Activated naive CD4-positive, alpha-beta T cell treated with anti-CD3 and anti-CD28 coated beads, Interleukin-2, amount 10 ng/mL, durations not matched to agents 7 days and 5 days (primary cell): ENCODE data around the gene MOBP.

ENCODE experiments used
- CTCF ChIA-PET: fragments of 350-600 bp; sonication (Branson Sonifier 250); formaldehyde crosslinking; loops from one replicate; lab custom pipeline; 2021; ENCODE audit warnings: antibody characterized with exemption; lab: Charles Lee
- DNase-seq: peaks from one replicate; pipeline ENCODE4 v3.0.0-alpha.2; 2020
- H3K27ac Mint-ChIP-seq: one replicate; pipeline ENCODE4 v1.8.0; 2021; ENCODE audit warnings: mild to moderate bottlenecking, moderate library complexity, mixed read lengths
- H3K27me3 Mint-ChIP-seq: one replicate; pipeline ENCODE4 v1.8.0; 2021; ENCODE audit warnings: mild to moderate bottlenecking, mixed read lengths
- H3K36me3 Mint-ChIP-seq: one replicate; pipeline ENCODE4 v1.8.0; 2021; ENCODE audit warnings: mixed read lengths
- H3K4me1 Mint-ChIP-seq: one replicate; pipeline ENCODE4 v1.8.0; 2021; ENCODE audit warnings: mixed read lengths
- H3K4me3 Mint-ChIP-seq: one replicate; pipeline ENCODE4 v1.8.0; 2021; ENCODE audit warnings: mild to moderate bottlenecking, moderate library complexity, mixed read lengths
- H3K9me3 Mint-ChIP-seq: one replicate; pipeline ENCODE4 v1.8.0; 2021; ENCODE audit warnings: mixed read lengths

Gene MOBP

GRCh38 chr3:39491733-39492350 is 24.4 kb downstream of the MOBP start:
- H3K36me3 Mint-ChIP-seq: no peaks in the 10 kb centered on the region
- CTCF ChIA-PET: interaction anchor here (1.1 kb wide), 1 partner anchor 8 kb away, joined by 6 read pairs; no protein-coding TSS in a partner anchor
- peaks cover 15% of the 10 kb centered on the region for H3K4me1 Mint-ChIP-seq
- no peak overlapping the region for H3K27ac Mint-ChIP-seq
- H3K4me3 Mint-ChIP-seq: no peak overlapping the region
- DNase-seq: no peak
- peaks cover 22% of the 10 kb centered on the region for H3K27me3 Mint-ChIP-seq
- H3K9me3 Mint-ChIP-seq: no peaks in the 10 kb centered on the region

GRCh38 chr3:39494781-39495180 is 27.3 kb downstream of the MOBP start:
- CTCF ChIA-PET: no interaction called here
- peaks cover 36% of the 10 kb centered on the region for H3K27me3 Mint-ChIP-seq
- H3K27ac Mint-ChIP-seq: no peak overlapping the region

GRCh38 chr3:39497753-39498152 is 30.3 kb downstream of the MOBP start:
- H3K36me3 Mint-ChIP-seq: no peaks in the 10 kb centered on the region
- CTCF ChIA-PET: interaction anchor here (1.5 to 5.5 kb wide), 3 partner anchors 10 to 82 kb away, joined by 7 to 81 read pairs (median 13); no protein-coding TSS in a partner anchor
- H3K9me3 Mint-ChIP-seq: no peaks in the 10 kb centered on the region

More at GRCh38 chr3:39494781-39495180, 27.3 kb downstream of the MOBP start:
- H3K9me3 Mint-ChIP-seq: no peaks in the 10 kb centered on the region
- H3K36me3 Mint-ChIP-seq: no peaks in the 10 kb centered on the region
- peaks cover 16% of the 10 kb centered on the region for H3K4me1 Mint-ChIP-seq
- H3K4me3 Mint-ChIP-seq: no peak overlapping the region
- no peak for DNase-seq

GRCh38 chr3:39499651-39500273 is 32.3 kb downstream of the MOBP start:
- no peak for DNase-seq
- Mint-ChIP-seq H3K9me3 (no peaks in the 10 kb centered on the region), H3K4me3 (no peak overlapping the region), H3K4me1 (peaks cover 10% of the 10 kb centered on the region), H3K36me3 (no peaks in the 10 kb centered on the region), H3K27ac (no peak overlapping the region), H3K27me3 (peaks cover 48% of the 10 kb centered on the region)
- CTCF ChIA-PET: interaction anchor here (0.6 to 5.5 kb wide), 7 partner anchors 8 to 94 kb away, joined by 3 to 81 read pairs (median 6); partner anchors contain the start of gene RPSA

More at GRCh38 chr3:39497753-39498152, 30.3 kb downstream of the MOBP start:
- Mint-ChIP-seq H3K4me3 (no peak overlapping the region), H3K27ac (no peak overlapping the region), H3K4me1 (peaks cover 12% of the 10 kb centered on the region), H3K27me3 (peaks cover 48% of the 10 kb centered on the region)
- no peak for DNase-seq

GRCh38 chr3:39501059-39501458 is 33.6 kb downstream of the MOBP start:
- Mint-ChIP-seq H3K27ac (no peak overlapping the region), H3K4me3 (no peak overlapping the region), H3K4me1 (peaks cover 4% of the 10 kb centered on the region), H3K36me3 (no peaks in the 10 kb centered on the region), H3K27me3 (peaks cover 48% of the 10 kb centered on the region), H3K9me3 (no peaks in the 10 kb centered on the region)
- DNase-seq: no peak
- CTCF ChIA-PET: interaction anchor here (0.6 to 5.5 kb wide), 4 partner anchors 10 to 85 kb away, joined by 3 to 81 read pairs (median 10); no protein-coding TSS in a partner anchor

- H3K9me3 Mint-ChIP-seq: no peaks in the 10 kb centered on the region
- no peaks in the 10 kb centered on the region for H3K36me3 Mint-ChIP-seq
- no peak overlapping the region for H3K27ac Mint-ChIP-seq
- peaks cover 47% of the 10 kb centered on the region for H3K27me3 Mint-ChIP-seq
- no peak for DNase-seq
- no peak overlapping the region for H3K4me3 Mint-ChIP-seq
- CTCF ChIA-PET: no interaction called here
- H3K4me1 Mint-ChIP-seq: peaks cover 4% of the 10 kb centered on the region
Measured at GRCh38 chr3:39501968-39502837, 34.7 kb downstream of the MOBP start.

- CTCF ChIA-PET: no interaction called here
- no peaks in the 10 kb centered on the region for H3K9me3 Mint-ChIP-seq
Measured at GRCh38 chr3:39502838-39503145, 35.3 kb downstream of the MOBP start.

GRCh38 chr3:39505866-39506742 is 38.6 kb downstream of the MOBP start:
- Mint-ChIP-seq H3K36me3 (no peaks in the 10 kb centered on the region), H3K27me3 (peaks cover 27% of the 10 kb centered on the region), H3K4me3 (no peak overlapping the region), H3K4me1 (no peaks in the 10 kb centered on the region), H3K27ac (no peak overlapping the region), H3K9me3 (no peaks in the 10 kb centered on the region)
- DNase-seq: no peak
- CTCF ChIA-PET: interaction anchor here (2.0 kb wide), 1 partner anchor 8 kb away, joined by 7 read pairs; no protein-coding TSS in a partner anchor

More at GRCh38 chr3:39502838-39503145, 35.3 kb downstream of the MOBP start:
- Mint-ChIP-seq H3K27ac (no peak overlapping the region), H3K4me3 (no peak overlapping the region), H3K27me3 (peaks cover 45% of the 10 kb centered on the region), H3K36me3 (no peaks in the 10 kb centered on the region), H3K4me1 (peaks cover 4% of the 10 kb centered on the region)
- DNase-seq: no peak

- H3K4me1 Mint-ChIP-seq: no peaks in the 10 kb centered on the region
- CTCF ChIA-PET: interaction anchor here (0.7 to 2.0 kb wide), 5 partner anchors 8 to 61 kb away, joined by 3 to 7 read pairs (median 3); no protein-coding TSS in a partner anchor
- no peak for DNase-seq
- no peak overlapping the region for H3K4me3 Mint-ChIP-seq
- no peaks in the 10 kb centered on the region for H3K36me3 Mint-ChIP-seq
- H3K27ac Mint-ChIP-seq: no peak overlapping the region
- no peaks in the 10 kb centered on the region for H3K9me3 Mint-ChIP-seq
- H3K27me3 Mint-ChIP-seq: peaks cover 20% of the 10 kb centered on the region
Measured at GRCh38 chr3:39506863-39507262, 39.4 kb downstream of the MOBP start.

GRCh38 chr3:39513791-39514369 is 46.4 kb downstream of the MOBP start:
- Mint-ChIP-seq H3K36me3 (no peaks in the 10 kb centered on the region), H3K27ac (no peak overlapping the region), H3K4me3 (no peak overlapping the region), H3K27me3 (peaks cover 9% of the 10 kb centered on the region), H3K9me3 (no peaks in the 10 kb centered on the region), H3K4me1 (no peaks in the 10 kb centered on the region)
- CTCF ChIA-PET: no interaction called here
- no peak for DNase-seq

- no peak overlapping the region for H3K4me3 Mint-ChIP-seq
- no peak overlapping the region for H3K27ac Mint-ChIP-seq
- no peaks in the 10 kb centered on the region for H3K9me3 Mint-ChIP-seq
- no peak for DNase-seq
- no peaks in the 10 kb centered on the region for H3K36me3 Mint-ChIP-seq
- peaks cover 27% of the 10 kb centered on the region for H3K27me3 Mint-ChIP-seq
- H3K4me1 Mint-ChIP-seq: no peaks in the 10 kb centered on the region
- CTCF ChIA-PET: no interaction called here
Measured at GRCh38 chr3:39515681-39516441, 48.4 kb downstream of the MOBP start.

GRCh38 chr3:39519103-39519502 is 51.6 kb downstream of the MOBP start:
- H3K27ac Mint-ChIP-seq: no peak overlapping the region
- CTCF ChIA-PET: interaction anchor here (1.1 kb wide), 1 partner anchor 12 kb away, joined by 3 read pairs; no protein-coding TSS in a partner anchor
- peaks cover 27% of the 10 kb centered on the region for H3K27me3 Mint-ChIP-seq
- H3K4me1 Mint-ChIP-seq: no peaks in the 10 kb centered on the region
- DNase-seq: no peak
- peaks cover 2% of the 10 kb centered on the region for H3K9me3 Mint-ChIP-seq
- no peak overlapping the region for H3K4me3 Mint-ChIP-seq
- no peaks in the 10 kb centered on the region for H3K36me3 Mint-ChIP-seq
